Gastrocnemius medialis (tissue), 4 donors: ENCODE measurements around the gene CNGB1. TPM values are rescaled to one million over a fixed set of nuclear protein-coding genes. Genes with fewer than 3 reads are reported as not detected.
A peak's percentile ranks its signal among the peaks of the same experiment; 100 is the strongest.

Experiments used
- ATAC-seq, 2 donors: fragments of 150-250 bp; one replicate each; pipeline ENCODE4 v1.9.1; 2016
- DNase-seq, 2 donors: peaks; one replicate each; pipeline ENCODE4 v3.0.0-alpha.2; 2019
- H3K27ac ChIP-seq, 4 donors: fragments of 200-600 bp; sonication (generic); 1 replicate in 1 of 4; 2 replicates in 3 of 4; pipeline ENCODE4 v1.5.1; 2016 to 2018; ENCODE audit warnings: mild to moderate bottlenecking in 2 of 4, moderate library complexity in 1 of 4
- H3K27me3 ChIP-seq, 3 donors: fragments of 200-600 bp; sonication (generic) in 2 of 3; 1 replicate in 1 of 3; 2 replicates in 2 of 3; pipeline versions ENCODE4 v1.5.1 to v1.6.0; 2016 to 2019; ENCODE audit warnings: mild to moderate bottlenecking in 1 of 3, moderate library complexity in 1 of 3
- H3K36me3 ChIP-seq, 2 donors: fragments of 200-600 bp; sonication (generic) in 1 of 2; one replicate each; pipeline ENCODE4 v1.5.1; 2017 to 2018
- H3K4me1 ChIP-seq, 2 donors: fragments of 200-600 bp; sonication (generic) in 1 of 2; one replicate each; pipeline ENCODE4 v1.5.1; 2016 to 2017; ENCODE audit warnings: mild to moderate bottlenecking in 2 of 2
- H3K4me3 ChIP-seq, 4 donors: fragments of 200-600 bp; sonication (generic) in 3 of 4; 1 replicate in 1 of 4; 2 replicates in 3 of 4; pipeline ENCODE4 v1.5.1; 2016 to 2019; ENCODE audit warnings: mild to moderate bottlenecking in 2 of 4
- H3K9me3 ChIP-seq, 3 donors: fragments of 200-600 bp; sonication (generic) in 2 of 3; 1 replicate in 1 of 3; 2 replicates in 2 of 3; pipeline ENCODE4 v1.5.1; 2016 to 2019
- POLR2A ChIP-seq, 2 donors: fragments of 450-650 bp; IDR thresholded peaks; one replicate each; pipeline ENCODE4 v1.6.1; 2017; ENCODE audit warnings: antibody characterized with exemption in 2 of 2, mild to moderate bottlenecking in 2 of 2, moderate library complexity in 2 of 2
- in situ Hi-C, 4 donors: fragments of 200-750 bp; cut with MboI; loops; one replicate each; pipeline versions ENCODE4 v1.15.0 to v1.8.0; 2017; ENCODE audit warnings: low sequenced_read_pairs in 4 of 4
- intact Hi-C: fragments of 100-400 bp; cut with DNase I; formaldehyde crosslinking; loops from one replicate; pipeline ENCODE4 v1.15.1; 2023; ENCODE audit warnings: low total_unique reads
- total RNA-seq, 4 donors: library from RNA; depleted of rRNA; stranded (reverse); fragments of >200 nt; gene quantifications; one replicate each; pipeline versions ENCODE4 v1.1.0 to v1.2.3, GENCODE V29; 2016
- TF ChIP-seq, protein P1 (sequence below), 5 experiments: fragments of 450-650 bp in 3 of 5; fragments of 200-600 bp in 2 of 5; sonication (generic) in 2 of 5; IDR thresholded peaks in 4 of 5; conservative IDR thresholded peaks in 1 of 5; 1 replicate in 4 of 5; 2 replicates in 1 of 5; pipeline ENCODE4 v1.5.1; 2016 to 2019; ENCODE audit warnings: antibody characterized with exemption in 5 of 5, mild to moderate bottlenecking in 3 of 5, moderate library complexity in 3 of 5

Gene CNGB1
- total RNA-seq, 4 donors from 2014 or later: not detected

DNA sequence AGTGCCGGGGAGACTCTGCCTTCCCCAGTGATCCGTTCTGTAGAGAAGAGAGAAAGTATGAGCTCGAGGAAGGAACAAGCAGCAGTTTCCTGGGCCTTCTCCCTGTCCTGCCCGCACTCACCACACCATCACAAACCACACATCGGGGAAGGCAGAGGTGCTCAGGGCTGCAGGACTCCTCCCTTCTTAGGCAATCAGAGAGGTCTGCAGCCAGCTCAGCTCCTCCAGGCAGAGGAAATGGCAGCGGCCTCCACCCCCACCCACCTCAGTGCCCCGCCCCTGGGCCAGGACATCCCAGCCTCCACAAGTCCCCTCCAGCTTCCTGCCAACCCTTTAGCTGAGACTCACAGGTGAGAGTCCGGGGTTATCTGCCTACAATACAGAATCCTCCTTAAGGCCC is 27.6 kb upstream of the CNGB1 start:
- no peak for ATAC-seq
- Histone ChIP-seq H3K9me3 (no peaks in the 10 kb centered on the region), H3K4me3 (no peak overlapping the region), H3K27me3 (no peaks in the 10 kb centered on the region), H3K27ac (no peak overlapping the region), H3K4me1 (peaks cover 13 to 21% of the 10 kb centered on the region in 2 donors), H3K36me3 (peaks cover 0 to 52% of the 10 kb centered on the region in 2 donors)
- in situ Hi-C loops: no loop called here
- peak in 1 of 2 donors; percentile 16 for DNase-seq
- intact Hi-C loops: no loop called here
- no peak for TF ChIP-seq POLR2A (IDR thresholded peaks at IDR 0.05)
- TF ChIP-seq, protein P1, sequence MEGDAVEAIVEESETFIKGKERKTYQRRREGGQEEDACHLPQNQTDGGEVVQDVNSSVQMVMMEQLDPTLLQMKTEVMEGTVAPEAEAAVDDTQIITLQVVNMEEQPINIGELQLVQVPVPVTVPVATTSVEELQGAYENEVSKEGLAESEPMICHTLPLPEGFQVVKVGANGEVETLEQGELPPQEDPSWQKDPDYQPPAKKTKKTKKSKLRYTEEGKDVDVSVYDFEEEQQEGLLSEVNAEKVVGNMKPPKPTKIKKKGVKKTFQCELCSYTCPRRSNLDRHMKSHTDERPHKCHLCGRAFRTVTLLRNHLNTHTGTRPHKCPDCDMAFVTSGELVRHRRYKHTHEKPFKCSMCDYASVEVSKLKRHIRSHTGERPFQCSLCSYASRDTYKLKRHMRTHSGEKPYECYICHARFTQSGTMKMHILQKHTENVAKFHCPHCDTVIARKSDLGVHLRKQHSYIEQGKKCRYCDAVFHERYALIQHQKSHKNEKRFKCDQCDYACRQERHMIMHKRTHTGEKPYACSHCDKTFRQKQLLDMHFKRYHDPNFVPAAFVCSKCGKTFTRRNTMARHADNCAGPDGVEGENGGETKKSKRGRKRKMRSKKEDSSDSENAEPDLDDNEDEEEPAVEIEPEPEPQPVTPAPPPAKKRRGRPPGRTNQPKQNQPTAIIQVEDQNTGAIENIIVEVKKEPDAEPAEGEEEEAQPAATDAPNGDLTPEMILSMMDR (IDR thresholded peaks at IDR 0.05 in 4 of 5, conservative IDR thresholded peaks at IDR 0.05 in 1 of 5): no peak

- no peak for ATAC-seq
Observed at GRCh38 chr16:57997528-57998265, 26.8 kb upstream of the CNGB1 start.

GRCh38 chr16:57997176-57997527 is 26.2 kb upstream of the CNGB1 start:
- Histone ChIP-seq H3K4me3 (no peak overlapping the region), H3K36me3 (peaks cover 0 to 43% of the 10 kb centered on the region in 2 donors), H3K4me1 (peaks cover 13 to 21% of the 10 kb centered on the region in 2 donors), H3K9me3 (no peaks in the 10 kb centered on the region), H3K27me3 (no peaks in the 10 kb centered on the region), H3K27ac (no peak overlapping the region)
- ATAC-seq (no peak), DNase-seq (no peak)
- intact Hi-C loops: no loop called here
- no peak for TF ChIP-seq POLR2A (IDR thresholded peaks at IDR 0.05)
- TF ChIP-seq, protein P1 (IDR thresholded peaks at IDR 0.05 in 4 of 5, conservative IDR thresholded peaks at IDR 0.05 in 1 of 5): no peak
- in situ Hi-C loops: no loop called here

More at GRCh38 chr16:57997528-57998265, 26.8 kb upstream of the CNGB1 start:
- intact Hi-C loops (no loop called here), in situ Hi-C loops (no loop called here)
- H3K27ac ChIP-seq: no peak overlapping the region
- no peak for TF ChIP-seq POLR2A (IDR thresholded peaks at IDR 0.05)
- TF ChIP-seq, protein P1 (IDR thresholded peaks at IDR 0.05 in 4 of 5, conservative IDR thresholded peaks at IDR 0.05 in 1 of 5): no peak
- H3K4me3 ChIP-seq: no peak overlapping the region
- peaks cover 0 to 44% of the 10 kb centered on the region in 2 donors for H3K36me3 ChIP-seq
- H3K4me1 ChIP-seq: peaks cover 13 to 21% of the 10 kb centered on the region in 2 donors
- no peaks in the 10 kb centered on the region for H3K27me3 ChIP-seq
- no peaks in the 10 kb centered on the region for H3K9me3 ChIP-seq
- peak in 1 of 2 donors; percentile 9 for DNase-seq

- no peak overlapping the region for H3K27ac ChIP-seq
- H3K27me3 ChIP-seq: no peaks in the 10 kb centered on the region
- DNase-seq (no peak), ATAC-seq (no peak)
- no peak overlapping the region for H3K4me3 ChIP-seq
- H3K4me1 ChIP-seq: peaks cover 8 to 16% of the 10 kb centered on the region in 2 donors
- TF ChIP-seq, protein P1 (IDR thresholded peaks at IDR 0.05 in 4 of 5, conservative IDR thresholded peaks at IDR 0.05 in 1 of 5): no peak
- TF ChIP-seq POLR2A (IDR thresholded peaks at IDR 0.05): no peak
- intact Hi-C loops: no loop called here
- in situ Hi-C loops: no loop called here
- no peaks in the 10 kb centered on the region for H3K9me3 ChIP-seq
- H3K36me3 ChIP-seq: peaks cover 0 to 43% of the 10 kb centered on the region in 2 donors
Observed at GRCh38 chr16:57996406-57997175, 25.7 kb upstream of the CNGB1 start.
